ENCODE measurements around the gene GRK3.
"Not testable (repeated sequence)": the region's sequence is repeated elsewhere in the genome, so short reads cannot be mapped to it uniquely, and the experiment has no call there.

The GRK3 gene

DNA sequence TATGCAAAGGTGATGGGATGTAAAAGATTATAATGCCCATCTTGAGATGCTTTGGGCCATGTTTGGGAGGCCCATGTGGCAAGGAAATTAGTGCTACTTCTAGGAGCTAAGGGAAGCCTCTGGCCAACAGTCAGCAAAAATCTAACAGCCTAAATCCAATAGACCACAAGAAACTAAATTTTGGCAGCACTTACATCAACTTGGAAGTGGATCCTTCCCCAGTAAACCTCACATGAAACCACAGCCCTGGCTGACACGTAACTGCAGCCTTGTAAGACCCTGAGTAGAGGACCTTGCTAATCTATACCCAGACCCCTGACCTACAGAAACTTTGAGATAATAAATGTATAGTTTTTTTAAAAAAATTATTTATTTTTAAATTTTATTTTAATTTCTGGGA is 13.1 kb upstream of the GRK3 start:
- no peak for DNase-seq (ENCODE audit: low read depth)

DNA sequence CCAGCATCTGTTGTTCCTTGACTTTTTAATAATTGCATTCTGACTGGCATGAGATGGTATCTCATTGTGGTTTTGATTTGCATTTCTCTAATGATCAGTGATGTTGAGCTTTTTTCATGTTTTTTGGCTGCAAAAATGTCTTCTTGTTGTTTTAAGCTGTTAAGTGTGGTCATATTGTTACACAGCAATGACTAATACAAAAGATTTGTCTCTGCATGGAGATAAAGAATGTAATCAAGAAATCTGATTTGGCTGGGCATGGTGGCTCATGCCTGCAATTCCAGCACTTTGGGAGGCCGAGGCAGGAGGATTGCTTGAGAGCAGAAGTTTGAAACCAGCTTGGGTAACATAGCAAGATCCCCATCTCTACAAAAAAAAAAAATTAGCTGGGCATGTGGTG is 12.1 kb upstream of the GRK3 start:
- not testable (repeated sequence) for DNase-seq (ENCODE audit: low read depth)

DNA sequence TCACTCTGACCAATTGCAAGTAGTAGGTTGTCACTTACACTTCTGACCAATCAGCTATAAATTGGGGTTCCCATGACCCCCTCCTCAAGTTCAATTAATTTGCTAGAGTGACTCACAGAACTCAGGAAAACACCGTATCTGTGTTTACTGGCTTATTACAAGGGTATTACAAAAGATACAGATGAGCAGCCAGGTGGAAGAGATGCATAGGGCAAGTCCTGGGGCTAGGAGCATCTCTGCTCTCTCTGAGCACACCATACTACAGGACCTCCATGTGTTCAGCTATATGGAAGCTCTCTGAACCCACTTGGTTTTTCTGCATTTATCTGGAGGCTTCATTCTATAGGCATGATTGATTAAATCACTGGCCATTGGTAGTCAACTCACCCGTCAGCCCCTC is 11.3 kb upstream of the GRK3 start:
- no peak for DNase-seq (ENCODE audit: low read depth)

DNA sequence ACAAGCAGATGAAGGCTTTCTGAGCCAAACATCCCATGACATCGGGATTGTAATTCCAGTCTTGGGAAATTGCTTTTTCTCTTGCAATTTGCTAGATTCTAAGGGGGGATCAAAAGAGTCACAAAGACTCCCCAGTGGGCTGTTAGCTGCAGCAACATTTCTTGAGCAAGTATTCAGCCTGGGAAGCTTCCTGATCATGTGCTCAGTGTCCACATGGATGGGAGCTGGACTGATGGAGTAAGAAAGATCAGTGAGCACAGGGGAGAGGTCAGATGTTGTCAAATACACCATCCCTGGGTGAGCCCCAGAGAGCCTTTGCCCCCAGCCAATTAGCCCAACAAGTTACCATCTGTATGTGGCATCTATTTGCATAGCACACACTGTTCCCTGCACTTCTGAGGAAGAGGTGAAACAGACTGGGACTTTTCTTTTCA is 10.2 kb upstream of the GRK3 start:
- DNase-seq (ENCODE audit: low read depth) = no peak

DNA sequence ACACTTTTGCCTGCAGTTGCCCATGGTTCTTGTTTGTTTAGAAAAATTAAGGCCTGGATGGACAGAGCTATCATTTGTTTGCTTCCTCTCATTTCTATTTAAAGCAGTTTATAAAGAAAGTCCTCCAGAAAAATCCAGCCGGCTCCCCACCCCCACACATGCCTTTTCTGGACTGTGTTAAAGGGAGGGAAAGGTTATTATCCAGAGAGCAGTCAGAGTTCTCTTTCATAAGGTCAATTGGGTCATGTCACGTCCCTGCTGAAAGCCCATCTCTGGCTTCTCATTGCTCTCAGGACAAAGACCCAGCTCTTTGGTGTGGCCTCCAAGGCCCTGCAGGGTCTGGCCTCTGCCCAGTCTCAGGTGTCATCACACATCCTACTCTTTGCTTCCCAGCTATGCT is 9.8 kb upstream of the GRK3 start:
- DNase-seq (ENCODE audit: low read depth) = no peak

DNA sequence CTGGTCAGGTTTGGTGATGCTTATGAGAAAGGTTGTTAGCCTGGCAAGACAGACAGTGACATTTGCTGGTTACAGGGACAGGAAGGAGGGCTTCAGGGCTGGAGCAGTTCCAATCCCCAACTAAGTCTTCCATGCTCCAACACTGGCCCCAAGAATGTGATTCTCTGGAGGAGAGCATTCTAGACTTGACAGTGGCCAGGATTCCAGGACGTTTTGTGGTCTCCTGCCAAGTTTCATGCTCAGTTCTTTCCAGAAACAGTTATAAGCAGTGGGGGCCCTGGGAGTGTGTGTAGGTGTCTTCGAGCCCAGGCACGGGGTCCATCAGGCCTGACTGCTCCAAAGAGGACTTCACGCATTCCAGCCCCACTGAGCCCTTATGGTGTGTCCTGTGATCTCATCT is 8.9 kb upstream of the GRK3 start:
- DNase-seq (ENCODE audit: low read depth) = no peak

DNA sequence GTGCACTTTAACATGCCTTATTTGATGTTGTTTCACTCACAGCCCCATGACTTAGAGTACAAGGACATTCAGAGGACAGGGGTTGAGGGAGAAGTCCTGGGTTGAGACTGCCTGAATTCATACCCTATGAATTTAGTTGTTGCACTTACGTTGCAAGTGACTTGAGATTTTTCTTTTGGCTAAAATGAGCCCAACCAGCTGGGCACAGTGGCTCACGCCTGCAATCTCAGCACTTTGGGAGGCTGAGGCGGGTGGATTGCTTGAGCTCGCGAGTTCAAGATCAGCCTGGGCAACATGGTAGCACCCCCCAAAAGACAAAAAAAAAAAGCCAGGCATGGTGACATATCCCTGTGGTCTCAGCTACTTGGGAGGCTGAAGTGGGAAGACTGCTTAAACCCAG is 7.3 kb upstream of the GRK3 start:
- DNase-seq (ENCODE audit: low read depth) = no peak

DNA sequence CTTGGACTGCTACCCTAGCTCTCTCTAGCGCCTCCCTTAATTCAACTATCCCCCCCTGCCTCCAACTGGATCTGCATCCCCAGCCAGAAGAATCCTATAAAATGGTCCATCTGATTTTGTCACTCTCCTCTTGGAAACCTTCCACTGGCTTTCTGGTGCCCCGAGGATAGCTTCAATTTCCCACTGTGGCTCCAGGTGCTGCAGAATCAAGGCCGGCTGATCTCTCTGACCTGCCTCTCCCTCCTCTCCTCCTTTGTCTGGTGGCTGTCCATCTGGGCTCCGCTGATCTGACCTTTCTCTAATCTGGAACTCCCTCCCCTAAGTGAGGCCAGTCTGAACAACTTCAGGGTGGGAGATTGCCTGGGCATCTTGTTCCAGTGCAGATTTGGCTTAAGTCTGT is 6.1 kb upstream of the GRK3 start:
- DNase-seq (ENCODE audit: low read depth) = no peak

DNA sequence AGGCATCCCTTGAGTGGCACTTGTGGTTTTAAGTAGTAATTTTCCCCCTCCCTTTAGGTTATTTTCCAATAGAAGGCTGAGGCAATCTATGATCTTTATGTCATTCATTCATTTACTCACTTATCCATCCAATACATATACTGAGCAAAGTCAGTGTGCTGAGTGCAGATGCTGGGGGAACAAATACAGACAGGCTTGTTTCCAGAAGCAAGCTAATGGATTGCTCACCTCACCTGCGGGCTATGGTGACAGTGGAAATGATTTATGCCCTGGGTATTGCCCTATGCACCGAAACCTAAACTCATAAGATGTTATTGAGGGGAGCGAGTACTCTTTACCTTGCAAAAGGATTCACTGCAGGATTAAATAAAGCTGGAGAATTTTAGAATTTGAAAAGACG is 4.6 kb upstream of the GRK3 start:
- not testable (repeated sequence) for DNase-seq (ENCODE audit: low read depth)

DNA sequence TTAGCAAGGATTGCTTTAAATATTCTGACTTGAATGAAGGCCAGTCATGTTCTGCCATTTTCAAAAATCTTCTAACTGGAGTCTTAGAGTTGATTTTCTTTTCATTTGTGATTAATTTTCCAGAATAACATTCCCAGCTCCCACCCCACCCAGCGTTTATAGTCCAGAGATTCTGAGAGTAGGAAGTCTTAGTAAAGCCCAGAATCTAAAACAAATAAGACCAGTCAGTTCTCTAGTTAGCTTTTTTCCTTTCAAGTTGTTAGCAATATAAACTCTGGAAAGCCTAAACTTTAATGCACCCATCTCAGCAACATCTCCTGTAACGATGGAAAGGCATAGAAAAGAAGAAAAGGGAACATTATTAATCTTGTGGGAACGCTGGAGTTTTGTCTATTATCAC is 3.3 kb upstream of the GRK3 start:
- DNase-seq (ENCODE audit: low read depth) = not testable (repeated sequence)

DNA sequence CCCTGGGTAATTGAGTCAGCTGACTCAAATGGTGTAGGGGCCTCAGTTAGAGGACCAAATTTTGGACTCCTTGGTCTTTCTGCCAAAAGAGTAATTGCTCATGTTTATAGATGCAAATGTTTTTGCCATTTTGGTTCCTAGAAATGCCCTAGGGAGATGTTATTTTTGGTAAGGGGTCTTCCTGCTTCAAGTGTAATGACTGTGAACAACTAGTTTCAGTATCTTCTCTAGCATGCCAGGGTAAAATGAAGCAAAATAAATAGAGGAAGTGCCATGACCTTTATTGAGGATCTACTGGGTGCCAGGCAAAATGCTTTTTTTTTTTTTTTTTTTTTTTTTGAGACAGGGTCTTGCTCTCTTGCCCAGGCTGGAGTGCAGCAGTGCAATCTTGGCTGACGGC is 2.5 kb upstream of the GRK3 start:
- DNase-seq (ENCODE audit: low read depth) = not testable (repeated sequence)

DNA sequence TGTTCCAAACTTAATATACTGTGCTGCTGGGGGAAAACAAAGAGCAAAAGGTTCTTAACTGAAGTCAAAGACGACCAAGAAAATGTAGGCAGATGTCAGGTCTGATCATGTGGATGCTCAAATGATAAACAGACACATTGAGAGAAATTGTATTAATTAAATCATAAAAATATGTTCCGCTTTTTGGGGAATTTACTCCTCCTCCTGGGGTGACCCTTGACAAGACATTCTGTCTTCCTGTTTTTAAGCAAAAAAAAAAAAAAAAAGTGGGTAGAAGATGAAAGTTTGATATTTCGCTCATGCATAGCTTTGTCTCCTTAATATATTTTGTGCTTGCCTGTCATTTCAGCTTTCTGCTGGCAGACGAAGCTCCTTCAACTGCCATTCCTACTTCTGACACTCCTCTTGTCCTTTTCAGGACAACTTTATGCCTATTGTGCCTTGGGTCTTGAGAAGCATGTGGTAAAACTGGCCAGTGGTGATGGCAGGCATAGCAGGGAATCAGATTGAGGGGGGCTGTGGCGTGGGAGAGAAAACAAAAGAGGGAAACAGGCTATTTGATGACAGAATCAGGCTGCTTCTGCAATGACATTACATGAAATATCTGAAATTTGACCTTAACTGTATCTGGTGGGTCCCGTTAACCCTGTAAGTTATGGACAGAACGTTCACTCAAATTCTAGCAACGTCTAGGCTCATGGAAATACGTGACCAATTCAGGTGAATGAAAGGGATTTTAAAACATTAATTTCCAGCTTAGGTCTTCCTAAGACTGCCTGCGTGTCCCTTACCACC is 1.3 kb upstream of the GRK3 start:
- DNase-seq (ENCODE audit: low read depth) = not testable (repeated sequence)

DNA sequence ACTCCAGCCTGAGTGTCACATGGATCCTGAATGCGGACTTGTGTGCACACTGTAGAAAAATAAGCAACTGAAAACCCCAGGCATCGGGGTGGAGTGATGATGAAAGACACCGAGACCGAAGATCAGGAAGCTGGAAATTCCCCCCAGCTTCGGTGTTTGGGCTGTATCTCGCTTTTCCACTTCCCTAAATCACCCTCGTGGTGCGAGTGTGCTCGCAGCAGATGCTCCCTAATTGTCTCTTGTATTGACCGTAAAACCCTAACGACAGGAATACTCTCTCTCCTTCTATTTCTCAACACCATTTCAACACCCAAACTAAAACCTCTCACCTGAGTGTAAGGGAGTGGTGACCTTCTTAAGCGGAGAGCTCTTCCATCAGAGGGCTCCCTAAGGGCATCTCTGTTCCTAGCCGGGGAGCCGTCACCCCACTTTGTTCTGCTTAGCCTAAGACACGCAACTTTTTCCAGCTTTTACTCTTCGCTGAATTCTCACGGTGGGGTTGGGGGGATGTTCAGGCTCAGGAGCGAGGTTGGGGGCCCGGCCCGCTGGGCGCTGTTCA is 635 bp upstream of the GRK3 start:
- no peak for DNase-seq (ENCODE audit: low read depth)

DNA sequence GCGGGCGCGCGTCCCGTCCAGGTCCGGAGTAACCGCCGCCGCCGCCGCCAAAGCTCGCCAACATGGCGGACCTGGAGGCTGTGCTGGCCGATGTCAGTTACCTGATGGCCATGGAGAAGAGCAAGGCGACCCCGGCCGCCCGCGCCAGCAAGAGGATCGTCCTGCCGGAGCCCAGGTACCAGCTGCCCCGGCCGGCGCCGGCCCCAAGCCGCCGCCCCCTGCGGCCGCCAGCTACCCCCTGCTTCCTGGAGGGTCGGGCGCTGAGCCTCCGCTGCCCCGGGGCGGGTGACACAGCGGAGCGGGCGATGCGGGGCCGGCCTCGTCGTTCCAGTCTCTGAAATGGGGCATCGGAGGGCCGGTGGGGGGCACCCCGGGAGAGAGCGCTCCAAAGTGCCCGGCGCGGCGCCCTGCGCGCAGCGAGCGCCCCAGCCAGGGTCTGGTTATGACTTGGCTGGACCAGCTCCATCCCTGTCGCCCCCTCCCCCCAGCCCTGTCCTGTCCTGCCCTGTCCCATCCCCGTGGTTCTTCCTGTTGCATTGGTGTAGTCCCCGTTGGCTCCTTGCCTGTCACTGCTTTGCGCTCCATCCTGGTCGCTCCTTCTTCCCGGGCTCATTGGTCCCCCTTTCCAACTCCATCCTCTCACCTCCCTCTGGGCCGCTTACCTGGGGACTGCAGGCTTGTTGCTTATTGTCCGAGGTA is 653 bp downstream of the GRK3 start:
- DNase-seq (ENCODE audit: low read depth) = no peak

DNA sequence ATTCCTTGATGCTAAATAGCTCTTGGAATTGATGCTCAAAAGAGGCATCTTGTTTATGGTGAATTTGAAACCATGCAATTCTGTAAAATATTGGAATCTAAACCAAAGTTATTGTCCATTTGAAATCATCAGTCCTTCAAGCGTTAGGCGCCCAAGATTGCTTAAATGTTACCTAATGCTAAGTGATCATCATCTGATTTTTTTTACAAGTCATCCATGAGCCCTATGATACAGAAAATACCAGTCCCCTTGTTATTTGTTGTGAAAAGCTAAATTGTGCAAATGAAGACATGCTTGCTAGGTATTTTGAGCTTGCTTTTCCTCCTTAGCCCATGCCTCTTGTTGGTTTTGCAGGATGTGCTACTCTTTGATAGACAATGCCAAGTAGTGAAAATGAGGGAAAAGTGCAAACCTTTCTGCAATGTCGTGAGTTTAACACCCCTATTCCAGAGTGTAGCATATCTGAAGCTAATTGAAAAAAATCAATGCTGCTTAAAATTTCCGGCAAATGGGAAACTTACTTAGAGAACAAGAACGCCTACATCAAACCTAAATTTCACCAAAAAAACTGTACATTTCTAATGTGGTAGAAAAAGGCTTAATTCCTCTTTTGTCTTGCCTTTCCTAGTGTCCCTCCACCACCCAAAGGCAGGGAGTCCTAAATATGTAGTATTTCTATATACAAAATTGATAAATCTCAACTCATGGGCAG is 1.9 kb downstream of the GRK3 start:
- no peak for DNase-seq (ENCODE audit: low read depth)

DNA sequence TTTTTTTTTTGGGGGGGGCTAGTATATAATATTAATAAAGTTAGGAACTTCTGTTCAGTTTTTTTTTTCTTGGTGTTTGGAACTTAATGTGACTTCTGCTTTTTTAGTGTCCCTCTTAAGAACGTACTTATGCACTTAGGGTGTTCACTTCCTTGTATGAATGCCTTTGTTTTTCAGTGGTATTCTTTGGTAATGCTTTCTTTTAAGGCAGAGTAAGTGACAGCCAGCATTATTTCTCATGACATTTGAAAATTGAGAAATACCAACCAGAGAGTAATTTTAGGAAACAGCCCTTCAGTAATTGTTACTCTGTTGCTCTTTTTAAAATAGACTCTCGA is 2.4 kb downstream of the GRK3 start:
- DNase-seq (ENCODE audit: low read depth) = no peak

DNA sequence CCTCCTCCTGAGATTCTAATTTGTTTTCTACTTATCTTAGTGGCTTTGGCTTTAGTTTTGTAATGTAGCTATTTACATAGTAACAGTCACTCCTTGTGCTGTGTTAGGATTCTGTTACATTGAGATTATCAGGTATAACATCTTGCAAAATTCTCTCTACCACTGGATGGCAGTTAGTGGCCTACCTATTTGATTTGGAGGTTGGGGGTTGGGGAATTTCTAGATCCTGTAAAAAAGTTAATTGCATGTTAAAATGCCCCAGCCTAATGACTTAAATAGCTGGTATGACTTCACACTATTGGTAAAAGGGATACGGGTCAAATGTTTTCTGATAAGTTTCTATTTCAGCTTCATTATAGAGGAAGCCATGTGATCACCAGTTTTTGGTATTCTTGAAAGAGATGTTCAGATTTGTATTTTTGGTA is 2.8 kb downstream of the GRK3 start:
- no peak for DNase-seq (ENCODE audit: low read depth)

DNA sequence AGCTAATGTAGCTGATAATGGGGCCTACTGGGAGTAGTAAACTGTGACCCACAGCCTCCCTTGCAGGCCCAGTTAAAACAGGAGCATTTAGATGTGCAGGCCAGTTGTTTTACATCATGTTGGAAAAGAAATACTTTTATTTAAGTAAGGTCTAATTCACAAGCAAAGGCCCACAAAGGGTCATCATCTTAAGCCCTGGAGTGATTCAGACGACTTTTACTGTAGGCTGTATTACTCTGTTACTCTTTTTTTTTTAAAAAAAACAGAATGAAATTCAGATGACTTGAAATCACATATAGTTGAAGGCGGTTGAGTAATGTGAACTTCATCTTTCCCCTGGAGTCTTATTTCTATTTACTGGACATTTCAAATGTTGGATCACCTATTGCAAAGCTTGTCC is 3.6 kb downstream of the GRK3 start:
- DNase-seq (ENCODE audit: low read depth) = not testable (repeated sequence)

DNA sequence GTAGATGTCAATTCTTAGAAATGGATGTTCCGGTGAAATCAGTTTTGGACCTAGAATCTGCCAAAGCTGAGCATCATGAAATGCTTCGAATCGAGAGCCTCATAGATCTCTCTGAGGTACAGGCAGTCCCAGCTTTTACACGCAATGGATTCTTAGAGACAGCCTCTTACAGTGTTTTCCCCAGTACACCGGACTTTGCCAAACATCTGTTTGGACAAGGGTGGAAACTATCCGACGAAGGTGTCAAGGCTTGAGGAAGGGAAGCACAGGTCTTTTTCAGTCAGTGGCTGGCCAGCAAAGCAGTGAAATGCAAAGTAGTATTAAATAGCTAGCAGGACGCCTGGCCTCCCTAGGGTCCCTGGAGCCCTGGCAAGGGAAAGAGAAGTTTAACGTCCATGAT is 4.9 kb downstream of the GRK3 start:
- DNase-seq (ENCODE audit: low read depth) = no peak

DNA sequence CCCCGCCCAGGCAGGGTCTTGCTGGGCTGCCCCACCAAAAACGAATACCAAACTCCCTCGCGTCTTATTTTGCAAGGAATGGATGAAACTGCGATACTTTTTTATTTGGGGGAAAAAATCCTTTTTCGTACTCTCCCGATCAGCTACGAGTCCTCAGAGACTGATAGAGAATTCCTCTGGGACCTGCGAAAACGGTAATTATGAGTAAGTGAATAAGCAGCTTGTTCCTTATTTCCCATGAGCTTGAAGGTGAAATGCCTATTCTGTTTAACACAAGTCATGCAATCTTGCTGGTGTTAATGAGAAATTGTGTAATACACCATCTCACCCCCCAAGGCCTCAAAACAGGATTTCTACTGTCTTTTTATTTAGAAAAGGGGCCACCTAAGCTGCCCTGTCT is 5.5 kb downstream of the GRK3 start:
- no peak for DNase-seq (ENCODE audit: low read depth)

DNA sequence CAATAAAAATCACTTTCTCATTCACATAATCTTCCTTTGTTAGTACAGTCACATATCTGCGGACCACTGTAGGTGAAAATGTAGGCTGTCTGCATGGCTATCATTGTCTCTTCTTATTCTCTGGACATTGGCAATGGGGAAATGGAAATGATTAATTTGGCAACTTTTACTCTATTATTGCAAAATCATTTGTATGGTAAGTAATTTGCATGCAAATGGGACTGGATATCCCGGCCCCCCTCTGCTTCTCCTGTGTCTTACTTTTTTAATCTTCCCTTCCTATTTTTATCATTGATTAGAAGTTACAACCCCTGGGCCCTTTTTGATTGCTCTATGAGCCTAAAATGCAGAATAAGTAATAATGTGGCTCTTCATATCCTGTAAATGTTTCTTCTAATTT is 6.0 kb downstream of the GRK3 start:
- no peak for DNase-seq (ENCODE audit: low read depth)

DNA sequence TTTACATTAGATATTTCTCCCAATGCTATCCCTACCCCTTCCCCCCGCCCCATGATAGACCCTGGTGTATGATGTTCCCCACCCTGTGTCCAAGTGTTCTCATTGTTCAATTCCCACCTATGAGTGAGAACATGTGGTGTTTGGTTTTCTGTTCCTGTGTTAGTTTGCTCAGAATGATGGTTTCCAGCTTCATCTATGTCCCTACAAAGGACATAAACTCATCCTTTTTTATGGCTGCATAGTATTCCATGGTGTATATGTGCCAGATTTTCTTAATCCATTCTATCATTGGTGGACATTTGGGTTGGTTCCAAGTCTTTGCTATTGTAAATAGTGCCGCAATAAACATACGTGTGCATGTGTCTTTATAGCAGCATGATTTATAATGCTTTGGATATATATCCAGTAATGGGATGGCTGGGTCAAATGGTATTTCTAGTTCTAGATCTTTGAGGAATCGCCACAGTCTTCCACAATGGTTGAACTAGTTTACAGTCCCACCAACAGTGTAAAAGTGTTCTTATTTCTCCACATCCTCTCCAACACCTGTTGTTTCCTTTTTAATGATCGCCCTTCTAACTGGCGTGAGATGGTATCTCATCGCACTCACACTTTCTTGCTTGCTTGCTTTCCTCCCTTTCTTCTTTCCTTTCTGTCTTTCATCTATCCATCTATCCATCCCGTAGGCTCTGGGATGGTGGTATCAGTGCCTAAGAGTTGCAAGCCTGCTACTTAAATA is 7.7 kb downstream of the GRK3 start:
- not testable (repeated sequence) for DNase-seq (ENCODE audit: low read depth)
